GM21526 (cell line): Measurements from ENCODE around the gene PRAF2.
A peak's percentile ranks its signal among the peaks of the same experiment; 100 is the strongest.

Source experiments
- ATAC-seq: cut with Tn5 transposase; IDR thresholded peaks from one replicate; pipeline ENCODE4 v1.9.1; 2021; ENCODE audit warnings: moderate library complexity; ENCODE audit not compliant: unreplicated experiment, low FRiP score

The PRAF2 gene

GRCh38 chrX:49043987-49044281 lies 29.9 kb downstream of the PRAF2 start:
- no peak for ATAC-seq

- ATAC-seq, result peak; percentile 78
Measured at GRCh38 chrX:49043220-49043986, 30.4 kb downstream of the PRAF2 start, which contains the start of gene TFE3. Gene TFE3 (minus strand): TSS chrX:49043357. CDS start chrX:49043226, 131 bp downstream.

GRCh38 chrX:49042581-49043219 lies 31.1 kb downstream of the PRAF2 start:
- peak; percentile 7 for ATAC-seq

- ATAC-seq, result no peak
Measured at GRCh38 chrX:49041744-49042580, 31.8 kb downstream of the PRAF2 start.

- no peak for ATAC-seq
Measured at GRCh38 chrX:49040376-49040955, 33.3 kb downstream of the PRAF2 start.

GRCh38 chrX:49039598-49040375 lies 34.0 kb downstream of the PRAF2 start:
- no peak for ATAC-seq

GRCh38 chrX:49037883-49038475 lies 35.8 kb downstream of the PRAF2 start:
- no peak for ATAC-seq

GRCh38 chrX:49030283-49030682 lies 43.5 kb downstream of the PRAF2 start:
- no peak for ATAC-seq

GRCh38 chrX:49029876-49030275 lies 43.9 kb downstream of the PRAF2 start:
- no peak for ATAC-seq
